Amniotic stem cell (primary cell): ENCODE data around the gene PFKL.
"Not testable (repeated sequence)": the region's sequence is repeated elsewhere in the genome, so short reads cannot be mapped to it uniquely, and the experiment has no call there.

ENCODE experiments used
- DNase-seq: peaks from one replicate; lab custom pipeline; 2025; lab: John Stamatoyannopoulos, UW

Gene PFKL

GRCh38 chr21:44344541-44345183, 44.8 kb downstream of the PFKL start:
- DNase-seq, result no peak

GRCh38 chr21:44345495-44345894, 45.6 kb downstream of the PFKL start:
- no peak for DNase-seq

GRCh38 chr21:44347911-44348451, 48.1 kb downstream of the PFKL start:
- no peak for DNase-seq

GRCh38 chr21:44348861-44349260, 49.0 kb downstream of the PFKL start:
- DNase-seq, result no peak

GRCh38 chr21:44349416-44349846, 49.6 kb downstream of the PFKL start:
- no peak for DNase-seq

- DNase-seq, result no peak
Measured at GRCh38 chr21:44349847-44350772, 50.3 kb downstream of the PFKL start.

- DNase-seq, result no peak
Measured at GRCh38 chr21:44350773-44351481, 51.1 kb downstream of the PFKL start.

GRCh38 chr21:44351535-44352252, 51.8 kb downstream of the PFKL start:
- DNase-seq, result no peak

GRCh38 chr21:44352253-44352860, 52.5 kb downstream of the PFKL start:
- no peak for DNase-seq

- DNase-seq, result no peak
Measured at GRCh38 chr21:44353191-44353970, 53.5 kb downstream of the PFKL start, which contains the start of gene TRPM2. Gene TRPM2 (plus strand): TSS chr21:44353621. CDS start chr21:44353701, 80 bp downstream.

GRCh38 chr21:44354001-44354405, 54.1 kb downstream of the PFKL start:
- DNase-seq, result no peak

- no peak for DNase-seq
Measured at GRCh38 chr21:44354775-44355771, 55.2 kb downstream of the PFKL start.

GRCh38 chr21:44356160-44356559, 56.3 kb downstream of the PFKL start:
- DNase-seq, result no peak

GRCh38 chr21:44356636-44357035, 56.8 kb downstream of the PFKL start:
- DNase-seq, result no peak

- no peak for DNase-seq
Measured at GRCh38 chr21:44357064-44357837, 57.4 kb downstream of the PFKL start.

- no peak for DNase-seq
Measured at GRCh38 chr21:44359396-44359795, 59.5 kb downstream of the PFKL start.

GRCh38 chr21:44360159-44360558, 60.3 kb downstream of the PFKL start:
- DNase-seq, result no peak

GRCh38 chr21:44361903-44362302, 62.0 kb downstream of the PFKL start:
- DNase-seq, result not testable (repeated sequence)
